Measurements from ENCODE around the gene BLNK.

Gene BLNK

DNA sequence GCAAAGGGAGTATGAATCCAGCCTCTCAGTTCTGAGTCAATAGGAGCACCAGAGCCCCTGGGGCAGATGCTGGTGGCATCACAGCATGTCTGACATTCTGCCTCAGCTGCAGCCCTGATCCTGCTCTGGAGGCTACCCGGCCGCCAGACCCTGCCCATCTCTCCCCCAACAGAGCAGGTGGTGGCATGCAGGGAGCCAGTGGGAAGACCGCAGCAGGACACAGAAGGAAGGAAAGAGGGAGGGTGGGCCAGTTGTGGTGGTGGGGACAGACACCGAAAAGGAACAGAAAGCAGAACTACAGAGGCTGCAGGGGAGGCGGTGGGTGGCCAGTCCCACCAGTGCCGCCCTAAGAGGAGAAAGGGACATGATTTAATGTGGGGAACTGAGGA lies 35.3 kb downstream of the BLNK start:
- Histone ChIP-seq H3K36me3 (ENCODE audit: insufficient read depth, low read length) (no peaks in the 10 kb centered on the region), H3K9ac (ENCODE audit: low read depth, low read length) (no peak overlapping the region), H3K4me1 (ENCODE audit: insufficient read depth, low read length) (no peaks in the 10 kb centered on the region), H3K9me3 (ENCODE audit: control insufficient read depth, insufficient read depth, low read length) (no peaks in the 10 kb centered on the region)

GRCh38 chr10:96235326-96236089 lies 35.9 kb downstream of the BLNK start:
- Histone ChIP-seq H3K36me3 (ENCODE audit: insufficient read depth, low read length) (no peaks in the 10 kb centered on the region), H3K4me1 (ENCODE audit: insufficient read depth, low read length) (no peaks in the 10 kb centered on the region), H3K9me3 (ENCODE audit: control insufficient read depth, insufficient read depth, low read length) (no peaks in the 10 kb centered on the region)

DNA sequence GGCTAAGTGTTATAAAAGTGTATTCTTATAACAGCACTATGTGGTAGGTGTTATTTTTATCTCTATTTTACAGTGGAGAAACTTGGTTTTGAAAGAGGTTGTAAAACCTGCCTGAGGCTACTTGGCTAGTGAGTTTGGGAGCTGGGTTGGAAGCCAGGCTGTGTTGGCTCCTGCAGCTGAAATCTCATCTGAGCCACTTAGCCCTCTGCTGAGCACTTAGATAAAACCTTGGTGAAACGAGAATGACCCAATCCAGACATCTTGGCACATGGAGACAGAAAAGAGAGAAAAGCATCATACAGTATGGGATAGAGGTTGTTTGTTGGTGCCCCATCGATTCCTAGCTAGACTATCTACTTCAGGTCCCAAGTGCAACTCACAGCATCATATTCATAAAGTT lies 37.4 kb downstream of the BLNK start:
- H3K36me3 ChIP-seq (ENCODE audit: insufficient read depth, low read length), result no peaks in the 10 kb centered on the region
- H3K4me1 ChIP-seq (ENCODE audit: insufficient read depth, low read length), result peaks cover 3% of the 10 kb centered on the region; the same call in 1 of the 2 replicates
- no peak overlapping the region for H3K9ac ChIP-seq (ENCODE audit: low read depth, low read length)
- no peaks in the 10 kb centered on the region for H3K9me3 ChIP-seq (ENCODE audit: control insufficient read depth, insufficient read depth, low read length)

More at GRCh38 chr10:96235326-96236089, 35.9 kb downstream of the BLNK start:
- H3K9ac ChIP-seq (ENCODE audit: low read depth, low read length), result no peak overlapping the region

DNA sequence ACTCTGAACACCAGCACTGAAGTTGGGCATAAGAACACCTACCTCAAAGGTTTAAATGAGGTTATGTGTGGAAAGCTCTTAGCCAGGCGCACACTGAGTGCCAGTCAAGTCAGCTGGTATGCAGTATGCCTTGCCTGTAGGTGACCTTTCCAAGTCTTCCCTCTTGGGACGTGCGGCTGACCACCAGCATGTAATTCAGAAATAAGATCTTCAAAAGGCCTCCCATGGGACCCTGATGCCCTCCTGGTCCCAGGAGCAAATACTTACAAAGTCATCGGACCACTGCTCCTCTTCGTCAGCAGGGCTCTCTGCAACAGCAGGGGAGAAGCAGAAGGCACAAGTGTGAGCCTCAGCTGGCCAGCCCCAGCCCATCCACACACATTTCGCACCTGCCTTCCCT lies 40.8 kb downstream of the BLNK start:
- no peaks in the 10 kb centered on the region for H3K9me3 ChIP-seq (ENCODE audit: control insufficient read depth, insufficient read depth, low read length)
- peaks cover 6% of the 10 kb centered on the region; the same call in 1 of the 2 replicates for H3K4me1 ChIP-seq (ENCODE audit: insufficient read depth, low read length)
- H3K36me3 ChIP-seq (ENCODE audit: insufficient read depth, low read length), result no peaks in the 10 kb centered on the region
- no peak overlapping the region for H3K9ac ChIP-seq (ENCODE audit: low read depth, low read length)

DNA sequence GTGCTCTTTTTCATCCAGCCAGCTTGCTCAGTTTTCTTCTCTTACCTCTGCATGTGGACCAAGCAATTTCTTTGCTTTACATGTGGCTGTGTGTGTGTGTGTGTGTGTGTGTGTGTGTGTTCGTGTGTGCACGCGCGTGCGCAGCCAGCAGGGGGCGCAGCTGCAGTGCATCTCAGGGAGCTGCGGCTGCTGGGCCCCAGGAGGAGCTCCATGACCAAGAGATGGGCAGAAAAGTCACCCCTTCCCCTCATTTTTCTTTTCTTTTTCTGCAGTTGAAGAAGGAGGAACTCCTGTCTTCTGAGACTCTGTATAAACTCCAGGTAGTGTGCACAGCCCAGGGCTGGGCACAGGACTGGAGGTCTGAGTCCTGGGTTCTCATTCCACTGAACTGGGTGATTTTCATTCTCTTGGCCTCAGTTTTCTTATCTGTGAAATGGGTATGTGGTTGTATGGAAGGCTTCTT lies 41.8 kb downstream of the BLNK start:
- Histone ChIP-seq H3K9ac (ENCODE audit: low read depth, low read length) (no peak overlapping the region), H3K36me3 (ENCODE audit: insufficient read depth, low read length) (no peaks in the 10 kb centered on the region), H3K9me3 (ENCODE audit: control insufficient read depth, insufficient read depth, low read length) (no peaks in the 10 kb centered on the region), H3K4me1 (ENCODE audit: insufficient read depth, low read length) (peaks cover 6% of the 10 kb centered on the region; the same call in 1 of the 2 replicates)

DNA sequence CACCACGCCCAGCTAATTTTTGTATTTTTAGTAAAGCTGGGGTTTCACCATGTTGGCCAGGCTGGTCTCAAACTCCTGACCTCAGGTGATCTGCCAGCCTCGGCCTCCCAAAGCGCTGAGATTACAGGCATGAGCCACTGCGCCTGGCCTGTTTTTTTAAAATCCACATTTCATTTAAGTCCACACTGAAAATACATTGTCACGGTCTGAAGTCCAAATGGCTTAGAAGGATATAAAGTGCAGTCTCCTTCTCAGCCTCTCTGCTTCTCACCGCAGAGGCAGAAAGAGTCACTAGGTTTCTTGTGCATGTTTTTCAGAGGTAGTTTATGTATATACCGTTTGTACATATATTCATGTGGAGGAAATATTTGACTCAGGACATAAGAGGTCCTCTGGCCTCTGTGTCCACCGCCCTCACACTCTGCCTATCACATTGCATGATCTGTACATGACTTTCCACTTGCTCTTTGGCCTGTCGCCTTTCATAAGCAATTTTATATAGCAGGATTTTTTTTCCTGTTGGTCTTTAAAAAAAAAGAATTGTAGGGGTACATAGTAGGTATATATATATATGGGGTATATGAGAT lies 42.9 kb downstream of the BLNK start:
- Histone ChIP-seq H3K9me3 (ENCODE audit: control insufficient read depth, insufficient read depth, low read length) (no peaks in the 10 kb centered on the region), H3K4me1 (ENCODE audit: insufficient read depth, low read length) (peaks cover 7% of the 10 kb centered on the region; the same call in 1 of the 2 replicates), H3K36me3 (ENCODE audit: insufficient read depth, low read length) (no peaks in the 10 kb centered on the region), H3K9ac (ENCODE audit: low read depth, low read length) (no peak overlapping the region)

DNA sequence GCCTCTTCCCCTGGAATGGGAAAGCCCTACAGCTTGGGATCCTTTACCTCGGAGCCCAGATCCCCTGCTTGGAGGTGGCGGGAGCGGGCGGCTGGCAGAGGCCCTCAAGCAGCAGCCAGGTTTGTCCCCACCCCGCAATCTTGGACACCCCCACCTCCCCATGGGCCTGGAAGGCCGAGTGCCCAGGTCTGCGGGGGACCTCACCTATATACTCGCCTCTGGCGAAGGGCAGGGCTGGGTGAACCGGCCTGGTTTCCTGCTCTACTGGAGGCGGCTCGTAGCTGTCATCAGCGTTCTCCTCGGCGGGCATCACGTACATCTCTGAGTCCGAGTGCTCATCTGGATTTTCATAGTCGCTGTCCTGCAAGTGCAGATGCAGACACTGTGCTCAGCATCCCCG lies 44.2 kb downstream of the BLNK start:
- no peaks in the 10 kb centered on the region for H3K36me3 ChIP-seq (ENCODE audit: insufficient read depth, low read length)
- no peak overlapping the region for H3K9ac ChIP-seq (ENCODE audit: low read depth, low read length)
- H3K9me3 ChIP-seq (ENCODE audit: control insufficient read depth, insufficient read depth, low read length), result no peaks in the 10 kb centered on the region
- peaks cover 14% of the 10 kb centered on the region for H3K4me1 ChIP-seq (ENCODE audit: insufficient read depth, low read length)

- no peaks in the 10 kb centered on the region for H3K9me3 ChIP-seq (ENCODE audit: control insufficient read depth, insufficient read depth, low read length)
- no peak overlapping the region for H3K9ac ChIP-seq (ENCODE audit: low read depth, low read length)
- H3K36me3 ChIP-seq (ENCODE audit: insufficient read depth, low read length), result no peaks in the 10 kb centered on the region
- peaks cover 14% of the 10 kb centered on the region for H3K4me1 ChIP-seq (ENCODE audit: insufficient read depth, low read length)
These were observed 46.2 kb downstream of the BLNK start for GRCh38 chr10:96225119-96225518.

DNA sequence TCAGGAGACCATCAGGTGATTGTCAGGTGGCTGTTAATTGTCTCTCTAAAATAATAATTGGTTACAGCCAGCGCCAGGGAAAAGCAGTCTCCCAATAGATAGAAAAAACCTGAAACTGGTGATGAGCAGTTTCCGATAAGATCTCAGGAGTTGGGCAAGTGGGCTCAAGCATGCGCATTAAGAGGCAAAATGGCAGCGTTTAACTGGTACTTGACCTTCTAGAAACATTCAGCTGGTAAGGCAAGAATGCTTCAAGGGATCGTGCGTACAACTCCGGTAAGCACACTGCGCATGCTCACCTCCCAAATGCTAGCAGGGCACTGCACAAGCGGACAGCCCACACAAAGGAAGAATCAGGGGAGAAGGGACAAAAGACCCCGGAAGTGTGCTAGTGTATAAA lies 48.5 kb downstream of the BLNK start:
- Histone ChIP-seq H3K9ac (ENCODE audit: low read depth, low read length) (no peak overlapping the region), H3K4me1 (ENCODE audit: insufficient read depth, low read length) (peaks cover 11% of the 10 kb centered on the region), H3K36me3 (ENCODE audit: insufficient read depth, low read length) (no peaks in the 10 kb centered on the region), H3K9me3 (ENCODE audit: control insufficient read depth, insufficient read depth, low read length) (no peaks in the 10 kb centered on the region)

- H3K9ac ChIP-seq (ENCODE audit: low read depth, low read length), result no peak overlapping the region
- H3K4me1 ChIP-seq (ENCODE audit: insufficient read depth, low read length), result peaks cover 11% of the 10 kb centered on the region
- no peaks in the 10 kb centered on the region for H3K36me3 ChIP-seq (ENCODE audit: insufficient read depth, low read length)
- H3K9me3 ChIP-seq (ENCODE audit: control insufficient read depth, insufficient read depth, low read length), result no peaks in the 10 kb centered on the region
These were observed 48.9 kb downstream of the BLNK start for GRCh38 chr10:96222441-96222840.

GRCh38 chr10:96218826-96219225 lies 52.5 kb downstream of the BLNK start:
- Histone ChIP-seq H3K4me1 (ENCODE audit: insufficient read depth, low read length) (peaks cover 9% of the 10 kb centered on the region), H3K9ac (ENCODE audit: low read depth, low read length) (no peak overlapping the region), H3K36me3 (ENCODE audit: insufficient read depth, low read length) (no peaks in the 10 kb centered on the region), H3K9me3 (ENCODE audit: control insufficient read depth, insufficient read depth, low read length) (no peaks in the 10 kb centered on the region)

- H3K4me1 ChIP-seq (ENCODE audit: insufficient read depth, low read length), result no peaks in the 10 kb centered on the region
- no peaks in the 10 kb centered on the region for H3K9me3 ChIP-seq (ENCODE audit: control insufficient read depth, insufficient read depth, low read length)
- H3K9ac ChIP-seq (ENCODE audit: low read depth, low read length), result no peak overlapping the region
- no peaks in the 10 kb centered on the region for H3K36me3 ChIP-seq (ENCODE audit: insufficient read depth, low read length)
These were observed 53.7 kb downstream of the BLNK start for GRCh38 chr10:96217711-96218110.

DNA sequence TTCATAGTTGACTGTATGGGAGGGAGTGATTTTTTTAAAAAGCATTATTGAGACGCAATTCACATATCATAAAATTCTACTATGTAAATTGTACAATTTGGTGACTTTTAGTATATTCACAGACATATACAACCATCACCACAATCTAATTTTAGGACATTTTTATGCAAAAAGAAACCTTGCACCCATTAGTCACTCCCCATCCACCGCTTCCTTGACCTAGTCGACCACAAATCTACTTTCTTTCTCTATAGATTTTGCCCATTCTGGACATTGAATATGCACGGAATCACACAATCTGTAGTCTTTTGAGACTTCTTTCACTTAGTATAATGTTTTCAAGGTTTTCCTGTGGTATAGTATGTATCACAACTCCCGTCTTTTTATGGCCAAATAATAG lies 54.6 kb downstream of the BLNK start:
- Histone ChIP-seq H3K9ac (ENCODE audit: low read depth, low read length) (no peak overlapping the region), H3K9me3 (ENCODE audit: control insufficient read depth, insufficient read depth, low read length) (no peaks in the 10 kb centered on the region), H3K4me1 (ENCODE audit: insufficient read depth, low read length) (no peaks in the 10 kb centered on the region), H3K36me3 (ENCODE audit: insufficient read depth, low read length) (no peaks in the 10 kb centered on the region)

- no peaks in the 10 kb centered on the region for H3K36me3 ChIP-seq (ENCODE audit: insufficient read depth, low read length)
- no peaks in the 10 kb centered on the region for H3K4me1 ChIP-seq (ENCODE audit: insufficient read depth, low read length)
- H3K9me3 ChIP-seq (ENCODE audit: control insufficient read depth, insufficient read depth, low read length), result no peaks in the 10 kb centered on the region
- H3K9ac ChIP-seq (ENCODE audit: low read depth, low read length), result no peak overlapping the region
These were observed 58.5 kb downstream of the BLNK start for GRCh38 chr10:96212911-96213310.

- no peak overlapping the region for H3K9ac ChIP-seq (ENCODE audit: low read depth, low read length)
- H3K4me1 ChIP-seq (ENCODE audit: insufficient read depth, low read length), result no peaks in the 10 kb centered on the region
- no peaks in the 10 kb centered on the region for H3K36me3 ChIP-seq (ENCODE audit: insufficient read depth, low read length)
- no peaks in the 10 kb centered on the region for H3K9me3 ChIP-seq (ENCODE audit: control insufficient read depth, insufficient read depth, low read length)
These were observed 59.6 kb downstream of the BLNK start for GRCh38 chr10:96211764-96212163.

Data from ES-I3 (cell line).